ENCODE data around the gene SCN3A.

DNA sequence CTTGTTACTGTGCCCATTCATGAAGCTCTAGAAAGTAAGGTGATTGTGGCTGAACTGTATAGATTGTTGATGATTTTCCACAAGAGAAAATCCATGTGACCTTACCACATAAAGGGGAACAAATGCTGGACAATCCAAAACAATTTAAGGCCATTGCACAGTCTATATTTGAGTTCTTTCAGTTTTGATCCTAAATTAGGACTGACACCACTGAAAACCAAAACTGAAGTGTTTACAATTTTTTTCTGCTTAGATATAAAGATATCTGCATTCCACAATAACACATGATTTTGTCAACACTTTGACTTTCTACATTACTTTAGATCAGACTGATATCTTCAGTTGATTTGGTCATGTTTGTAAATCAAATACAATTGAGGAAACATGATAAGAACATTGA, 124.9 kb downstream of the SCN3A start:
- no peak for TF ChIP-seq POLR2A (IDR thresholded peaks at IDR 0.05; ENCODE audit: low read depth, low read length)
- no peak for TF ChIP-seq JUN (IDR thresholded peaks at IDR 0.05; ENCODE audit: borderline replicate concordance, insufficient read depth, insufficient read length, low read depth)
- TF ChIP-seq, protein P1, sequence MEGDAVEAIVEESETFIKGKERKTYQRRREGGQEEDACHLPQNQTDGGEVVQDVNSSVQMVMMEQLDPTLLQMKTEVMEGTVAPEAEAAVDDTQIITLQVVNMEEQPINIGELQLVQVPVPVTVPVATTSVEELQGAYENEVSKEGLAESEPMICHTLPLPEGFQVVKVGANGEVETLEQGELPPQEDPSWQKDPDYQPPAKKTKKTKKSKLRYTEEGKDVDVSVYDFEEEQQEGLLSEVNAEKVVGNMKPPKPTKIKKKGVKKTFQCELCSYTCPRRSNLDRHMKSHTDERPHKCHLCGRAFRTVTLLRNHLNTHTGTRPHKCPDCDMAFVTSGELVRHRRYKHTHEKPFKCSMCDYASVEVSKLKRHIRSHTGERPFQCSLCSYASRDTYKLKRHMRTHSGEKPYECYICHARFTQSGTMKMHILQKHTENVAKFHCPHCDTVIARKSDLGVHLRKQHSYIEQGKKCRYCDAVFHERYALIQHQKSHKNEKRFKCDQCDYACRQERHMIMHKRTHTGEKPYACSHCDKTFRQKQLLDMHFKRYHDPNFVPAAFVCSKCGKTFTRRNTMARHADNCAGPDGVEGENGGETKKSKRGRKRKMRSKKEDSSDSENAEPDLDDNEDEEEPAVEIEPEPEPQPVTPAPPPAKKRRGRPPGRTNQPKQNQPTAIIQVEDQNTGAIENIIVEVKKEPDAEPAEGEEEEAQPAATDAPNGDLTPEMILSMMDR (IDR thresholded peaks at IDR 0.05; ENCODE audit: extremely low read depth in 1 of 2, insufficient read depth in 1 of 2, low read depth in 1 of 2, low read length in 2 of 2): no peak
- TF ChIP-seq, protein P2, sequence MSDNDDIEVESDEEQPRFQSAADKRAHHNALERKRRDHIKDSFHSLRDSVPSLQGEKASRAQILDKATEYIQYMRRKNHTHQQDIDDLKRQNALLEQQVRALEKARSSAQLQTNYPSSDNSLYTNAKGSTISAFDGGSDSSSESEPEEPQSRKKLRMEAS (IDR thresholded peaks at IDR 0.05; ENCODE audit: insufficient read depth, insufficient read length): no peak
- no peak for TF ChIP-seq POLR2AphosphoS5 (IDR thresholded peaks at IDR 0.05; ENCODE audit: insufficient read depth, low read depth, low read length)
- TF ChIP-seq FOS (IDR thresholded peaks at IDR 0.05; ENCODE audit: borderline replicate concordance, insufficient read depth, low read length): no peak
- TF ChIP-seq EZH2 (IDR thresholded peaks at IDR 0.05; ENCODE audit: borderline replicate concordance, low read depth, low read length, severe bottlenecking): no peak
- TF ChIP-seq MYC (IDR thresholded peaks at IDR 0.05; ENCODE audit: low read depth, low read length): no peak
- TF ChIP-seq GATA2 (IDR thresholded peaks at IDR 0.05; ENCODE audit: insufficient read depth, insufficient read length, low read depth, low read length): no peak
